ENCODE measurements around the gene SPRYD7.

- TF ChIP-seq CTCF (IDR thresholded peaks at IDR 0.05 in 4 of 5, conservative IDR thresholded peaks at IDR 0.05 in 1 of 5) = peak; percentile 75 to 91 (median 88)
- no peak for TF ChIP-seq POLR2A (IDR thresholded peaks at IDR 0.05)
Observed at GRCh38 chr13:49976314-49977258, 40.4 kb upstream of the SPRYD7 start.

Measured in gastrocnemius medialis (tissue), 4 donors.